ENCODE results near the gene SLC29A1.

- no peak for TF ChIP-seq USF2 (IDR thresholded peaks at IDR 0.05; ENCODE audit: low read length)
- no peak for TF ChIP-seq CEBPB (IDR thresholded peaks at IDR 0.05; ENCODE audit: low read depth, low read length)
- peak; percentile 38 to 40; a peak in 2 of 3 replicates for TF ChIP-seq POLR2A (IDR thresholded peaks at IDR 0.05; ENCODE audit: control extremely low read depth in 1 of 2, low read depth in 2 of 2, low read length in 2 of 2)
- no peak for TF ChIP-seq FOSL1 (IDR thresholded peaks at IDR 0.05; ENCODE audit: insufficient read depth, low read depth, low read length)
Observed at GRCh38 chr6:44238687-44239350, 15.4 kb downstream of the SLC29A1 start.
